GM23338 (cell line): ENCODE data around the gene MBD5. TPM values are rescaled to one million over a fixed set of nuclear protein-coding genes. Genes with fewer than 3 reads are reported as not detected.

Experiments used
- ATAC-seq: fragments of 200-7000 bp; cut with Tn5 transposase; 3 replicates; pipeline ENCODE4 v1.9.1; 2020
- DNase-seq: peaks from one replicate; pipeline ENCODE4 v3.0.0-alpha.2; 2015; ENCODE audit warnings: low spot score
- H2AFZ ChIP-seq: fragments of 200-600 bp; sonication (generic); 2 replicates; pipeline ENCODE4 v1.8.0; 2016; ENCODE audit warnings: antibody characterized with exemption, mild to moderate bottlenecking, moderate library complexity
- H3F3A ChIP-seq: fragments of 200-600 bp; sonication (generic); replicated peaks from 2 replicates; pipeline ENCODE4 v1.8.0; 2017; ENCODE audit warnings: antibody characterized with exemption, mixed run types, low read depth
- H3K27ac ChIP-seq: fragments of 200-600 bp; sonication (generic); 2 replicates; pipeline ENCODE4 v1.6.1; 2016; ENCODE audit warnings: low read depth
- H3K27me3 ChIP-seq: fragments of 200-600 bp; sonication (generic); 2 replicates; pipeline ENCODE4 v1.8.0; 2016; ENCODE audit warnings: mild to moderate bottlenecking, mixed run types, moderate library complexity; ENCODE audit not compliant: insufficient read depth
- H3K36me3 ChIP-seq: fragments of 200-600 bp; sonication (generic); 2 replicates; pipeline ENCODE4 v1.8.0; 2016; ENCODE audit warnings: mild to moderate bottlenecking; ENCODE audit not compliant: insufficient read depth
- H3K4me1 ChIP-seq: fragments of 200-600 bp; sonication (generic); 2 replicates; pipeline ENCODE4 v1.8.0; 2016; ENCODE audit warnings: mild to moderate bottlenecking, moderate library complexity; ENCODE audit not compliant: insufficient read depth
- H3K4me2 ChIP-seq: fragments of 200-600 bp; sonication (generic); 2 replicates; pipeline ENCODE4 v1.7.1; 2017; ENCODE audit warnings: mixed run types
- H3K4me3 ChIP-seq: fragments of 200-600 bp; sonication (generic); 2 replicates; pipeline ENCODE4 v1.6.1; 2016; ENCODE audit warnings: mixed run types
- H3K79me2 ChIP-seq: fragments of 200-600 bp; sonication (generic); replicated peaks from 2 replicates; pipeline ENCODE4 v1.8.0; 2017; ENCODE audit warnings: mild to moderate bottlenecking; ENCODE audit not compliant: insufficient read depth
- H3K9me2 ChIP-seq: fragments of 200-600 bp; sonication (generic); 2 replicates; pipeline ENCODE4 v1.8.0; 2017; ENCODE audit not compliant: insufficient read depth
- H4K20me1 ChIP-seq: fragments of 200-600 bp; sonication (generic); replicated peaks from 2 replicates; pipeline ENCODE4 v1.8.0; 2017; ENCODE audit warnings: mild to moderate bottlenecking; ENCODE audit not compliant: insufficient read depth
- H3K27ac Mint-ChIP-seq: 2 replicates; pipeline ENCODE4 v1.8.0; 2020; ENCODE audit warnings: inconsistent platforms, mild to moderate bottlenecking, moderate library complexity, mixed read lengths
- H3K27me3 Mint-ChIP-seq: 3 replicates; pipeline ENCODE4 v1.8.0; 2022; ENCODE audit warnings: low read depth, mild to moderate bottlenecking, moderate library complexity, mixed read lengths, inconsistent platforms; ENCODE audit not compliant: insufficient read depth, poor library complexity
- H3K36me3 Mint-ChIP-seq: 3 replicates; pipeline ENCODE4 v1.8.0; 2021; ENCODE audit warnings: low read depth, mild to moderate bottlenecking, inconsistent platforms, moderate library complexity, mixed read lengths
- H3K4me1 Mint-ChIP-seq: 3 replicates; pipeline ENCODE4 v1.8.0; 2020; ENCODE audit warnings: mild to moderate bottlenecking, inconsistent platforms, mixed read lengths
- H3K4me3 Mint-ChIP-seq: 3 replicates; pipeline ENCODE4 v1.8.0; 2021; ENCODE audit warnings: moderate library complexity, mild to moderate bottlenecking, inconsistent platforms, mixed read lengths
- H3K9me3 Mint-ChIP-seq: 3 replicates; pipeline ENCODE4 v1.8.0; 2020; ENCODE audit warnings: moderate library complexity, mild to moderate bottlenecking, inconsistent platforms, mixed read lengths
- CREB1 ChIP-seq: fragments of 250-450 bp; sonication (Bioruptor Pico); IDR thresholded peaks from 2 replicates; pipeline ENCODE4 v1.5.0; 2020; ENCODE audit warnings: low read depth, mild to moderate bottlenecking, moderate library complexity
- CTCF ChIP-seq, 2 experiments: fragments of 200-600 bp in 1 of 2; sonication (generic) in 1 of 2; conservative IDR thresholded peaks; 2 replicates each; pipeline versions ENCODE4 v1.5.1 to v1.6.1; 2016 to 2017; ENCODE audit warnings: antibody characterized with exemption in 2 of 2, low read depth in 2 of 2, mild to moderate bottlenecking in 2 of 2, moderate library complexity in 1 of 2
- EZH2 ChIP-seq: fragments of 200-600 bp; sonication (generic); IDR thresholded peaks from one replicate; pipeline ENCODE4 v1.8.0; 2017; ENCODE audit warnings: antibody characterized with exemption, mild to moderate bottlenecking, low read depth; ENCODE audit not compliant: unreplicated experiment
- EZH2phosphoT487 ChIP-seq: fragments of 200-600 bp; sonication (generic); IDR thresholded peaks from one replicate; pipeline ENCODE4 v1.8.1; 2018; ENCODE audit warnings: antibody characterized with exemption; ENCODE audit not compliant: unreplicated experiment
- JUNB ChIP-seq: IDR thresholded peaks from one replicate; pipeline ENCODE4 v1.6.1; 2016; ENCODE audit warnings: antibody characterized with exemption; ENCODE audit not compliant: unreplicated experiment
- NANOG ChIP-seq: IDR thresholded peaks from 2 replicates; pipeline ENCODE4 v1.6.1; 2016; ENCODE audit warnings: antibody characterized with exemption, borderline replicate concordance
- POLR2AphosphoS5 ChIP-seq: IDR thresholded peaks from 2 replicates; pipeline ENCODE4 v1.6.1; 2016; ENCODE audit warnings: antibody characterized with exemption, low read depth
- REST ChIP-seq: IDR thresholded peaks from one replicate; pipeline ENCODE4 v1.6.1; 2018; ENCODE audit warnings: antibody characterized with exemption; ENCODE audit not compliant: unreplicated experiment
- STAT1 ChIP-seq: IDR thresholded peaks from one replicate; pipeline ENCODE4 v1.6.1; 2016; ENCODE audit warnings: antibody characterized with exemption; ENCODE audit not compliant: unreplicated experiment
- ZNF114 ChIP-seq: fragments of 250-450 bp; sonication (Bioruptor Pico); IDR thresholded peaks from 2 replicates; pipeline ENCODE4 v1.5.0; 2020; ENCODE audit warnings: mild to moderate bottlenecking, moderate library complexity
- ZNF331 ChIP-seq: fragments of 250-450 bp; sonication (Bioruptor Pico); IDR thresholded peaks from 2 replicates; pipeline ENCODE4 v1.5.0; 2020; ENCODE audit warnings: low read depth, mild to moderate bottlenecking, moderate library complexity
- polyA plus RNA-seq: library from polyadenylated mRNA; unstranded; fragments of >200 nt; fragmentation: Nextera tagmentation; extraction: Ambion mirVana; gene quantifications from 2 replicates; pipeline ENCODE4 v1.2.1, GENCODE V29; 2016
- total RNA-seq: library from RNA; depleted of rRNA; stranded (reverse); fragments of >200 nt; shearing (Covaris generic); gene quantifications from 2 replicates; pipeline ENCODE4 v1.2.3, GENCODE V29; 2014
- TF ChIP-seq, protein P1 (sequence below): fragments of 250-450 bp; sonication (Bioruptor Pico); IDR thresholded peaks from 2 replicates; pipeline ENCODE4 v1.5.0; 2020; ENCODE audit warnings: mild to moderate bottlenecking, moderate library complexity
- TF ChIP-seq, protein P2 (sequence below): IDR thresholded peaks from 2 replicates; pipeline ENCODE4 v1.6.1; 2016; ENCODE audit warnings: antibody characterized with exemption

The MBD5 gene
- total and polyA plus RNA-seq, 2 experiments from 2014 or later, result 16.2 to 23.1 TPM

GRCh38 chr2:148202237-148202636, 181.3 kb downstream of the MBD5 start:
- Histone ChIP-seq H3K36me3 (peaks cover 8% of the 10 kb centered on the region; the same call in 1 of the 2 replicates), H4K20me1 (no peaks in the 10 kb centered on the region), H3K27me3 (no peaks in the 10 kb centered on the region), H3K4me1 (peaks cover 6% of the 10 kb centered on the region), H3K4me2 (no peak overlapping the region), H3K9me2 (no peaks in the 10 kb centered on the region), H3K4me3 (no peak overlapping the region), H2AFZ (no peak overlapping the region), H3K79me2 (no peaks in the 10 kb centered on the region), H3K27ac (no peak overlapping the region), H3F3A (no peaks in the 10 kb centered on the region)
- Mint-ChIP-seq H3K36me3 (peaks cover 16% of the 10 kb centered on the region), H3K4me3 (no peak overlapping the region), H3K4me1 (peaks cover 5% of the 10 kb centered on the region), H3K27me3 (no peaks in the 10 kb centered on the region), H3K27ac (no peak overlapping the region), H3K9me3 (peaks cover 18% of the 10 kb centered on the region)
- TF ChIP-seq NANOG, result no peak
- no peak for TF ChIP-seq CTCF (conservative IDR thresholded peaks at IDR 0.05; ENCODE audit: low read depth in 2 of 2)
- TF ChIP-seq JUNB, result no peak
- TF ChIP-seq EZH2, result no peak
- no peak for TF ChIP-seq ZNF114 (CRISPR knock-in tag)
- no peak for TF ChIP-seq POLR2AphosphoS5
- TF ChIP-seq, protein P1, sequence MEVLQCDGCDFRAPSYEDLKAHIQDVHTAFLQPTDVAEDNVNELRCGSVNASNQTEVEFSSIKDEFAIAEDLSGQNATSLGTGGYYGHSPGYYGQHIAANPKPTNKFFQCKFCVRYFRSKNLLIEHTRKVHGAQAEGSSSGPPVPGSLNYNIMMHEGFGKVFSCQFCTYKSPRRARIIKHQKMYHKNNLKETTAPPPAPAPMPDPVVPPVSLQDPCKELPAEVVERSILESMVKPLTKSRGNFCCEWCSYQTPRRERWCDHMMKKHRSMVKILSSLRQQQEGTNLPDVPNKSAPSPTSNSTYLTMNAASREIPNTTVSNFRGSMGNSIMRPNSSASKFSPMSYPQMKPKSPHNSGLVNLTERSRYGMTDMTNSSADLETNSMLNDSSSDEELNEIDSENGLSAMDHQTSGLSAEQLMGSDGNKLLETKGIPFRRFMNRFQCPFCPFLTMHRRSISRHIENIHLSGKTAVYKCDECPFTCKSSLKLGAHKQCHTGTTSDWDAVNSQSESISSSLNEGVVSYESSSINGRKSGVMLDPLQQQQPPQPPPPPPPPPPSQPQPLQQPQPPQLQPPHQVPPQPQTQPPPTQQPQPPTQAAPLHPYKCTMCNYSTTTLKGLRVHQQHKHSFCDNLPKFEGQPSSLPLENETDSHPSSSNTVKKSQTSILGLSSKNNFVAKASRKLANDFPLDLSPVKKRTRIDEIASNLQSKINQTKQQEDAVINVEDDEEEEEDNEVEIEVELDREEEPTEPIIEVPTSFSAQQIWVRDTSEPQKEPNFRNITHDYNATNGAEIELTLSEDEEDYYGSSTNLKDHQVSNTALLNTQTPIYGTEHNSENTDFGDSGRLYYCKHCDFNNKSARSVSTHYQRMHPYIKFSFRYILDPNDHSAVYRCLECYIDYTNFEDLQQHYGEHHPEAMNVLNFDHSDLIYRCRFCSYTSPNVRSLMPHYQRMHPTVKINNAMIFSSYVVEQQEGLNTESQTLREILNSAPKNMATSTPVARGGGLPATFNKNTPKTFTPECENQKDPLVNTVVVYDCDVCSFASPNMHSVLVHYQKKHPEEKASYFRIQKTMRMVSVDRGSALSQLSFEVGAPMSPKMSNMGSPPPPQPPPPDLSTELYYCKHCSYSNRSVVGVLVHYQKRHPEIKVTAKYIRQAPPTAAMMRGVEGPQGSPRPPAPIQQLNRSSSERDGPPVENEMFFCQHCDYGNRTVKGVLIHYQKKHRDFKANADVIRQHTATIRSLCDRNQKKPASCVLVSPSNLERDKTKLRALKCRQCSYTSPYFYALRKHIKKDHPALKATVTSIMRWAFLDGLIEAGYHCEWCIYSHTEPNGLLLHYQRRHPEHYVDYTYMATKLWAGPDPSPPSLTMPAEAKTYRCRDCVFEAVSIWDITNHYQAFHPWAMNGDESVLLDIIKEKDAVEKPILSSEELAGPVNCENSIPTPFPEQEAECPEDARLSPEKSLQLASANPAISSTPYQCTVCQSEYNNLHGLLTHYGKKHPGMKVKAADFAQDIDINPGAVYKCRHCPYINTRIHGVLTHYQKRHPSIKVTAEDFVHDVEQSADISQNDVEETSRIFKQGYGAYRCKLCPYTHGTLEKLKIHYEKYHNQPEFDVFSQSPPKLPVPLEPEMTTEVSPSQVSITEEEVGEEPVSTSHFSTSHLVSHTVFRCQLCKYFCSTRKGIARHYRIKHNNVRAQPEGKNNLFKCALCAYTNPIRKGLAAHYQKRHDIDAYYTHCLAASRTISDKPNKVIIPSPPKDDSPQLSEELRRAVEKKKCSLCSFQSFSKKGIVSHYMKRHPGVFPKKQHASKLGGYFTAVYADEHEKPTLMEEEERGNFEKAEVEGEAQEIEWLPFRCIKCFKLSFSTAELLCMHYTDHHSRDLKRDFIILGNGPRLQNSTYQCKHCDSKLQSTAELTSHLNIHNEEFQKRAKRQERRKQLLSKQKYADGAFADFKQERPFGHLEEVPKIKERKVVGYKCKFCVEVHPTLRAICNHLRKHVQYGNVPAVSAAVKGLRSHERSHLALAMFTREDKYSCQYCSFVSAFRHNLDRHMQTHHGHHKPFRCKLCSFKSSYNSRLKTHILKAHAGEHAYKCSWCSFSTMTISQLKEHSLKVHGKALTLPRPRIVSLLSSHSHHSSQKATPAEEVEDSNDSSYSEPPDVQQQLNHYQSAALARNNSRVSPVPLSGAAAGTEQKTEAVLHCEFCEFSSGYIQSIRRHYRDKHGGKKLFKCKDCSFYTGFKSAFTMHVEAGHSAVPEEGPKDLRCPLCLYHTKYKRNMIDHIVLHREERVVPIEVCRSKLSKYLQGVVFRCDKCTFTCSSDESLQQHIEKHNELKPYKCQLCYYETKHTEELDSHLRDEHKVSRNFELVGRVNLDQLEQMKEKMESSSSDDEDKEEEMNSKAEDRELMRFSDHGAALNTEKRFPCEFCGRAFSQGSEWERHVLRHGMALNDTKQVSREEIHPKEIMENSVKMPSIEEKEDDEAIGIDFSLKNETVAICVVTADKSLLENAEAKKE (CRISPR knock-in tag), result no peak
- TF ChIP-seq, protein P2, sequence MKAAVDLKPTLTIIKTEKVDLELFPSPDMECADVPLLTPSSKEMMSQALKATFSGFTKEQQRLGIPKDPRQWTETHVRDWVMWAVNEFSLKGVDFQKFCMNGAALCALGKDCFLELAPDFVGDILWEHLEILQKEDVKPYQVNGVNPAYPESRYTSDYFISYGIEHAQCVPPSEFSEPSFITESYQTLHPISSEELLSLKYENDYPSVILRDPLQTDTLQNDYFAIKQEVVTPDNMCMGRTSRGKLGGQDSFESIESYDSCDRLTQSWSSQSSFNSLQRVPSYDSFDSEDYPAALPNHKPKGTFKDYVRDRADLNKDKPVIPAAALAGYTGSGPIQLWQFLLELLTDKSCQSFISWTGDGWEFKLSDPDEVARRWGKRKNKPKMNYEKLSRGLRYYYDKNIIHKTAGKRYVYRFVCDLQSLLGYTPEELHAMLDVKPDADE, result no peak
- TF ChIP-seq EZH2phosphoT487, result no peak
- no peak for TF ChIP-seq CREB1 (CRISPR knock-in tag)
- no peak for TF ChIP-seq STAT1
- TF ChIP-seq REST, result no peak
- no peak for TF ChIP-seq ZNF331
- ATAC-seq (no peak), DNase-seq (no peak)
